ENCODE results near the gene PTPRT.

Gene PTPRT

DNA sequence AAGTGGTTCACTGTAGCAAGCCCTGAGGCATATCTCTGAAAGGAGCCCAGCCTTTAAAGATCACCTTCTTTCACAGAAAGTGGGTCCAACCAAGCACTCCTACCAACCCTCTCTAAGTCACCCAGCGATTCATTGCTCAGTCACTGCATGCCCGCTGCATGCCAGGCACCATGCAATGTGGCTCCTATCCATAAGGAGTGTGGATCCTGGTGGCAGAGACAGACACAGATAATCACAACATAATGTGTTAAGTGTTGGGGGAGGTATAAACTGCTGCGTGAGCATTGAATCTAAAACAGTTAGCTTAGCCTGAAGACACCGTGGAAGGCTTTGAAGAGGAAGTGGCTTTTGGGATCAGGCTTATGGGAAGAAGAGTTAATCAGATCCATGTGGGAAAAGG, 659.5 kb downstream of the PTPRT start:
- TF ChIP-seq, protein P1, sequence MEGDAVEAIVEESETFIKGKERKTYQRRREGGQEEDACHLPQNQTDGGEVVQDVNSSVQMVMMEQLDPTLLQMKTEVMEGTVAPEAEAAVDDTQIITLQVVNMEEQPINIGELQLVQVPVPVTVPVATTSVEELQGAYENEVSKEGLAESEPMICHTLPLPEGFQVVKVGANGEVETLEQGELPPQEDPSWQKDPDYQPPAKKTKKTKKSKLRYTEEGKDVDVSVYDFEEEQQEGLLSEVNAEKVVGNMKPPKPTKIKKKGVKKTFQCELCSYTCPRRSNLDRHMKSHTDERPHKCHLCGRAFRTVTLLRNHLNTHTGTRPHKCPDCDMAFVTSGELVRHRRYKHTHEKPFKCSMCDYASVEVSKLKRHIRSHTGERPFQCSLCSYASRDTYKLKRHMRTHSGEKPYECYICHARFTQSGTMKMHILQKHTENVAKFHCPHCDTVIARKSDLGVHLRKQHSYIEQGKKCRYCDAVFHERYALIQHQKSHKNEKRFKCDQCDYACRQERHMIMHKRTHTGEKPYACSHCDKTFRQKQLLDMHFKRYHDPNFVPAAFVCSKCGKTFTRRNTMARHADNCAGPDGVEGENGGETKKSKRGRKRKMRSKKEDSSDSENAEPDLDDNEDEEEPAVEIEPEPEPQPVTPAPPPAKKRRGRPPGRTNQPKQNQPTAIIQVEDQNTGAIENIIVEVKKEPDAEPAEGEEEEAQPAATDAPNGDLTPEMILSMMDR (IDR thresholded peaks at IDR 0.05; ENCODE audit: insufficient read depth, low read depth, low read length, missing control alignments): no peak
- no peak for DNase-seq (ENCODE audit: low read depth)
- H3K4me3 ChIP-seq (ENCODE audit: low read depth, low read length): no peak overlapping the region

DNA sequence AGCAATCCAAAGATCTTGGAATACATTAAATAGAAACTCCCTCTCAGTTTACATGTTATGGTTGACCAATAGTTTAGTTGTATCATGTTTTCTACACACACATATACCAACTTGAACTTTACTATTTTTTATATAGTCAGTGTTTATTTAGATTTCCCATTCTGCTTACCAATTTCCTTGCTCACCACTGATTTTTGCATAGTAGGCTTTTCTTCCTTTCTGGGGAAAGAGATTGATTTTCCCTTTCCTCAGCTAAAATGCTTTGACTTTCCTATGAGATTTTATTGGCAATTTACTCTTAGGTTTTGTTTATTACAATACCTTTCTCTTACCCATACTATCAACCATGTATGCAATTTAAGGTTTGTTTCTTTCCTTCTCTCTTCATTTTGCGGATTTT, 665.6 kb downstream of the PTPRT start:
- TF ChIP-seq, protein P1 (IDR thresholded peaks at IDR 0.05; ENCODE audit: insufficient read depth, low read depth, low read length, missing control alignments): no peak
- no peak overlapping the region for H3K4me3 ChIP-seq (ENCODE audit: low read depth, low read length)
- DNase-seq (ENCODE audit: low read depth): no peak

GRCh38 chr20:42516692-42517091, 673.0 kb downstream of the PTPRT start:
- no peak for DNase-seq (ENCODE audit: low read depth)
- H3K4me3 ChIP-seq (ENCODE audit: low read depth, low read length): no peak overlapping the region
- TF ChIP-seq, protein P1 (IDR thresholded peaks at IDR 0.05; ENCODE audit: insufficient read depth, low read depth, low read length, missing control alignments): no peak

GRCh38 chr20:42510686-42511085, 679.0 kb downstream of the PTPRT start:
- no peak overlapping the region for H3K4me3 ChIP-seq (ENCODE audit: low read depth, low read length)
- DNase-seq (ENCODE audit: low read depth): no peak
- TF ChIP-seq, protein P1 (IDR thresholded peaks at IDR 0.05; ENCODE audit: insufficient read depth, low read depth, low read length, missing control alignments): no peak

DNA sequence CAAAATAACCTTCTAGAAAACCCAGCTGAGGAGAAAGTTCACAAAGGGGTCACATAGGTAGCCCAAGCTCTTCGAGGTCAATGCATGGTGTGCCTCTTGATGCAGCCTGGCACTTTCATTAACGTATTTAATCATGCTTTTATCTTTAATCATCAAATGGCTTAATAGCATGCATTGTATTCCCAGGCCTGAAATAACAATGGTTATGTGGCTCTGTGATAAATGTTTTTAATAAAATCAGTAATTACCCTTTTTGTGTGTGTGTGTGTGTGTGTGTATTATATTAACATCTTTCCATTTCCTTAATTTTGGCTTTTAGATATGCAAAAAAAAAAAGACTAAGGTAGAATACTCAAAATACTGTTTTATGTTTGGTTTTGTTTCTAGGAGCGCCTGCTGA, 681.8 kb downstream of the PTPRT start:
- TF ChIP-seq, protein P1 (IDR thresholded peaks at IDR 0.05; ENCODE audit: insufficient read depth, low read depth, low read length, missing control alignments): no peak
- no peak overlapping the region for H3K4me3 ChIP-seq (ENCODE audit: low read depth, low read length)
- DNase-seq (ENCODE audit: low read depth): no peak

DNA sequence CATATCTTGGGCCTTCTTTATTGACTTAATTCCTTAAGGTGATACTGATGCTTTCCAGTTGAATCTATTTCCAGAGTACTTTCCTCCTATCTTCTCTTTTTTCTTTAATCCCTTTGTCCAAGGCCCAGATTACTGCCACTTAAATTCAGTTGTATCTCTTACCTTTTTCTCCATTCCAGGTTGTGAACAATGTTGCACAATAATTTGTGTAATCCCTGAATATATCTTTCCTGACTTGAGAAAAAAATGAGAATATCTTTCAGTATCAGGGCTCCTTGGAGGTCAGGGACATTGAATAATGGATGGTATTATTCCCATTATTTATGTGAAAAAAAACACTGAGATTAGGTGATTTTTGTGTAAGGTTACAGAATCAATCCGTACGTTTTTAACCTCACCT, 683.3 kb downstream of the PTPRT start:
- TF ChIP-seq, protein P1 (IDR thresholded peaks at IDR 0.05; ENCODE audit: insufficient read depth, low read depth, low read length, missing control alignments): no peak
- no peak overlapping the region for H3K4me3 ChIP-seq (ENCODE audit: low read depth, low read length)
- DNase-seq (ENCODE audit: low read depth): no peak

GRCh38 chr20:42502591-42502990, 687.1 kb downstream of the PTPRT start:
- DNase-seq (ENCODE audit: low read depth): no peak
- no peak overlapping the region for H3K4me3 ChIP-seq (ENCODE audit: low read depth, low read length)
- TF ChIP-seq, protein P1 (IDR thresholded peaks at IDR 0.05; ENCODE audit: insufficient read depth, low read depth, low read length, missing control alignments): no peak
